GM21367 (cell line): ENCODE measurements around the gene SIRT7.

Experiments
- ATAC-seq: cut with Tn5 transposase; IDR thresholded peaks from one replicate; pipeline ENCODE4 v1.9.1; 2021; ENCODE audit not compliant: unreplicated experiment

The SIRT7 gene

GRCh38 chr17:81890447-81891302 is 27.3 kb downstream of the SIRT7 start:
- peak; percentile 1 for ATAC-seq

GRCh38 chr17:81889602-81890001 is 28.4 kb downstream of the SIRT7 start:
- ATAC-seq: no peak

- no peak for ATAC-seq
Observed at GRCh38 chr17:81888988-81889595, 28.9 kb downstream of the SIRT7 start.

GRCh38 chr17:81888105-81888987 is 29.6 kb downstream of the SIRT7 start:
- ATAC-seq: no peak

GRCh38 chr17:81885869-81886548 is 32.0 kb downstream of the SIRT7 start:
- ATAC-seq: no peak

- ATAC-seq: no peak
Observed at GRCh38 chr17:81885454-81885853, 32.5 kb downstream of the SIRT7 start.

GRCh38 chr17:81884968-81885367 is 33.0 kb downstream of the SIRT7 start:
- ATAC-seq: no peak

- no peak for ATAC-seq
Observed at GRCh38 chr17:81884520-81884919, 33.5 kb downstream of the SIRT7 start.

- no peak for ATAC-seq
Observed at GRCh38 chr17:81879121-81879520, 38.9 kb downstream of the SIRT7 start.

GRCh38 chr17:81878294-81878693 is 39.7 kb downstream of the SIRT7 start:
- ATAC-seq: no peak

GRCh38 chr17:81877569-81877968 is 40.4 kb downstream of the SIRT7 start:
- no peak for ATAC-seq

GRCh38 chr17:81871387-81872230 is 46.4 kb downstream of the SIRT7 start:
- peak; percentile 34 for ATAC-seq

GRCh38 chr17:81870981-81871386 is 47.0 kb downstream of the SIRT7 start, which contains the start of gene ARHGDIA:
TSS of gene ARHGDIA (minus strand) at chr17:81871337. CDS start at chr17:81869930, 1,407 bp downstream.
- ATAC-seq: peak; percentile 1

- no peak for ATAC-seq
Observed at GRCh38 chr17:81870131-81870980, 47.6 kb downstream of the SIRT7 start.

- ATAC-seq: no peak
Observed at GRCh38 chr17:81869221-81870130, 48.5 kb downstream of the SIRT7 start.

GRCh38 chr17:81868674-81869220 is 49.2 kb downstream of the SIRT7 start:
- ATAC-seq: no peak

GRCh38 chr17:81867991-81868673 is 49.8 kb downstream of the SIRT7 start:
- ATAC-seq: no peak
